Choroid plexus epithelial cell (primary cell): ENCODE data around the gene MSL2.
"Not testable (repeated sequence)": the region's sequence is repeated elsewhere in the genome, so short reads cannot be mapped to it uniquely, and the experiment has no call there.

Experiments used
- DNase-seq: peaks from one replicate; pipeline ENCODE4 v3.0.0-alpha.2; 2010; ENCODE audit warnings: low read depth
- H3K4me3 ChIP-seq: 2 replicates; pipeline ENCODE4 v1.5.1; 2011; ENCODE audit warnings: low read depth, mild to moderate bottlenecking, control low read depth, low read length, moderate library complexity
- TF ChIP-seq, protein P1 (sequence below): conservative IDR thresholded peaks from 2 replicates; pipeline ENCODE4 v1.5.1; 2011; ENCODE audit warnings: low read depth, mild to moderate bottlenecking, control low read depth, inconsistent platforms, low read length, moderate library complexity

Gene MSL2

DNA sequence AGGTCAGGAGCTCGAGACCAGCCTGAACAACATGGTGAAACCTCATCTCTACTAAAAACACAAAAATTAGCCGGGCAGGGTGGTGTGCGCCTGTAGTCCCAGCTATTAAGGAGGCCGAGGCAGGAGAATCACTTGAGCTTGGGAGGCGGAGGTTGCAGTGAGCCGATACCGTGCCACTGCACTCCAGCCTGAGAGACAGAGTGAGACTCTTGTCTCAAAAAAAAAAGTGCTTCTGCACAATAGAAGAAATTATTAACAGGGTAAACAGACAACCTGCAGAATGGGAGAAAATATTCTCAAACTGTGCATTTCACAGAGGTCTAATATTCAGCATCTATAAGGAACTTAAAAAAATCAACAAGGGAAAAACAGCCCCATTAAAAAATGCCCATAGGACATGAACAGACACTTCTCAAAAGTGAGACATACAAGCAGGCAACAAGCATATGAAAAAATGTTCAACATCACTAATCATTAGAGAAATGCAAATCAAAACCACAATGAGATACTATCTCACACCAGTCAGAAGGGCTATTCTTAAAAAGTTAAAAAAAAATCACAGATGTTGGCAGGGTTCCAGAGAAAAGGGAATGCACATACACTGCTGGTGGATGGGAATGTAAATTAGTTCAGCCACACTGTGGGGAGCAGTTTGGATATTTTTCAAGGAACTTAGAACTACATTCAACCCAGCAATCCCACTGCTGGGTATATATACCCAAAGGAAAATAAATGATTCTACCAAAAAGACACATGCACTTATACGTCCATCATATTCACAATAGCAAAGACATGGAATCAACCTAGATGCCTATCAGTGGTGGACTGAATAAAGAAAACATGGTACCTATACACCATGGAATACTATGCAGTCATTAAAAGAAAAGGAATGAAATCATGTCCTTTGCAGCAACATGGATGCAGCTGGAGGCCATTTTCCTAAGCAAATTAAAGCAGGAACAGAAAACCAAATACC is 75.5 kb downstream of the MSL2 start:
- no peak overlapping the region for H3K4me3 ChIP-seq
- TF ChIP-seq, protein P1, sequence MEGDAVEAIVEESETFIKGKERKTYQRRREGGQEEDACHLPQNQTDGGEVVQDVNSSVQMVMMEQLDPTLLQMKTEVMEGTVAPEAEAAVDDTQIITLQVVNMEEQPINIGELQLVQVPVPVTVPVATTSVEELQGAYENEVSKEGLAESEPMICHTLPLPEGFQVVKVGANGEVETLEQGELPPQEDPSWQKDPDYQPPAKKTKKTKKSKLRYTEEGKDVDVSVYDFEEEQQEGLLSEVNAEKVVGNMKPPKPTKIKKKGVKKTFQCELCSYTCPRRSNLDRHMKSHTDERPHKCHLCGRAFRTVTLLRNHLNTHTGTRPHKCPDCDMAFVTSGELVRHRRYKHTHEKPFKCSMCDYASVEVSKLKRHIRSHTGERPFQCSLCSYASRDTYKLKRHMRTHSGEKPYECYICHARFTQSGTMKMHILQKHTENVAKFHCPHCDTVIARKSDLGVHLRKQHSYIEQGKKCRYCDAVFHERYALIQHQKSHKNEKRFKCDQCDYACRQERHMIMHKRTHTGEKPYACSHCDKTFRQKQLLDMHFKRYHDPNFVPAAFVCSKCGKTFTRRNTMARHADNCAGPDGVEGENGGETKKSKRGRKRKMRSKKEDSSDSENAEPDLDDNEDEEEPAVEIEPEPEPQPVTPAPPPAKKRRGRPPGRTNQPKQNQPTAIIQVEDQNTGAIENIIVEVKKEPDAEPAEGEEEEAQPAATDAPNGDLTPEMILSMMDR, result no peak
- DNase-seq, result peak; percentile 46

DNA sequence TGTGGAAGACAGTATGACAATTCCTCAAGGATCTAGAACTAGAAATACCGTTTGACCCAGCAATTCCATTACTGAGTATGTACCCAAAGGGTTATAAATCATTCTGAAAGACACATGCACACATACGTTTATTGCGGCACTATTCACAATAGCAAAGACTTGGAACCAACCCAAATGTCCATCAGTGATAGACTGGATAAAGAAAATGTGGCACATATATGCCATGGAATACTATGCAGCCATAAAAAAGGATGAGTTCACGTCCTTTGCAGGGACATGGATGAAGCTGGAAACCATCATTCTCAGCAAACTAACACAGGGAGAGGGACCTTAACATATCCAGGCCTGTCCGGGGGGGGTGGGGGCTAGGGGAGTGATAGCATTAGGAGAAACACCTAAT is 76.4 kb downstream of the MSL2 start:
- not testable (repeated sequence) for DNase-seq, H3K4me3 ChIP-seq

DNA sequence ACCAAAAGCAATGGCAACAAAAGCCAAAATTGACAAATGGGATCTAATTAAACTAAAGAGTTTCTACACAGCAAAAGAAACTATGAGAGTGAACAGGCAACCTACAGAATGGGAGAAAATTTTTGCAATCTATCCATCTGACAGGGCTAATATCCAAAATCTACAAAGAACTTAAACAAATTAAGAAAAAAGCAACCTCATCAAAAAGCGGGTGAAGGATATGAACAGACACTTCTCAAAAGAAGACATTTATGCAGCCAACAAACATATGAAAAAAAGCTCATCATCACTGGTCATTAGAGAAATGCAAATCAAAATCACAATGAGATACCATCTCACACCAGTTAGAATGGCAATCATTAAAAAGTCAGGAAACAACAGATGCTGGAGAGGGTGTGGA is 76.8 kb downstream of the MSL2 start:
- H3K4me3 ChIP-seq, DNase-seq: not testable (repeated sequence)

DNA sequence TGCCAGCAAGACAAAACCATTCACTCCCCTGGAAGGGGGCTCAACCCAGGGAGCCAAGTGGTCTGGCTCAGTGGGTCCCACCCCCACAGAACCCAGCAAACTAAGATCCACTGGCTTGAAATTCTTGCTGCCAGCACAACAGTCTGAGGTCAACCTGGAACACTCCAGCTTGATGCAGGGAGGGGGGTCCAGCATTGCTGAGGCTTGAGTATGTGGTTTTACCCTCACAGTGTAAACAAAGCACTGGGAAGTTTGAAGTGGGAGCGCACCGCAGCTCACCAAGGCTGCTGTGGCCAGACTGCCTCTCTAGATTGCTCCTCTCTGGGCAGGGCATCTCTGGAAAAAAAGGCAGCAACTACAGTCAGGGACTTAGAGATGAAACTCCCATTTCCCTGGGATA is 81.7 kb downstream of the MSL2 start:
- DNase-seq, result peak; percentile 76
- TF ChIP-seq, protein P1, result no peak
- H3K4me3 ChIP-seq, result no peak overlapping the region

DNA sequence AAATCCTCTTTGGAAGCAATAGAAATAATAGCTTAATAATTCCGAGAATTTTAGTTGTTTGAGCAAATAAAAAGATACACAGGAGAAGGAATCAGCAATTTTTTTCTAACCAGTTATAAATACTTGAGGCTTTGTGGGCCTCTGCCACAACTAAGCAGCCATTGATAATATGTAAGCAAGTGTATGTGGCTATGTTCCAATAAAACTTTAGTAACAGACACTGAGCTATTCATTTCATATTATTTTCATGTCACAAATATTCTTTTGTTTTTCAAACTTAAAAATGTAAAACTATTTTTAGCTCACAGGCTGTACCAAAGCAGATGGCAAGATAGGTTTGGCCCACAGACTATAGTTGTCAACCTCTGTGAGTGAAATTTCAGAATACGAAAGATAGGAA is 85.7 kb downstream of the MSL2 start:
- no peak overlapping the region for H3K4me3 ChIP-seq
- TF ChIP-seq, protein P1, result no peak
- no peak for DNase-seq

DNA sequence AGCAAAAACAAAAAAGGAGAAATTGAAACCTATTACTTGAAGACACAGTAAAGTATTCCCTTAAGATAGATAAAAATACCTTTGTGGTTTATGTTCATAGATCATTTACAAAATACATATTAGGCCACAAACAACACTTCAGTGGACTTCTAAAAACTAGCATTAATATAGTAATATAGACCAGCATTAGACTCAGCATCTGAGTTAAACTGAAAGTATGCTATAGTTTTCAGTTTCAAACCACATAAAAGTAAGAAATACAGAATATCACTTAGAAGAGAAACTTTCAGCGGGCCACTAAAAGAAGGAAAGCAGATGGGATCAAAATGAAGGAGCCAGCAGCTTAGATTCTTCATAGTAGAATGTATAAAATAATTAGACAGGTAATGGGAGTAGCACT is 86.6 kb downstream of the MSL2 start:
- no peak for DNase-seq
- TF ChIP-seq, protein P1, result no peak
- no peak overlapping the region for H3K4me3 ChIP-seq

DNA sequence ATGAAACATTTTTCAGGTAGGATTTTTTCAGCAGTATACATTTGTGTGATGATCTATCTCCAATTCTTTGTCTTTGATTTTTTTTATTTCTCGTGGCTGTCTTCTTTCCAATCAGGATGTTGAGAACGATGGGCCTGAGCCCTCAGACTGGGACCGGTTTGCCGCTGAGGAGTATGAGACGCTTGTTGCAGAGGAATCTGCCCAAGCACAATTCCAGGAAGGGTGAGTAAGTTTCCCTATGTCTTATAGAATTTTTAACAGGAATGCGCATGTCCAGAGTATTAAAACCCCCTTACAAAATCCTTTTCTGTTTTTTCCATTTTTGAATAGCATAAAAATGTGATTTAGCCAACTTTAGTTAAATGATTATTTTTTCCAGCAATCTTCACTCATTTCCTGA is 90.0 kb downstream of the MSL2 start:
- H3K4me3 ChIP-seq, result no peak overlapping the region
- no peak for DNase-seq
- TF ChIP-seq, protein P1, result no peak

DNA sequence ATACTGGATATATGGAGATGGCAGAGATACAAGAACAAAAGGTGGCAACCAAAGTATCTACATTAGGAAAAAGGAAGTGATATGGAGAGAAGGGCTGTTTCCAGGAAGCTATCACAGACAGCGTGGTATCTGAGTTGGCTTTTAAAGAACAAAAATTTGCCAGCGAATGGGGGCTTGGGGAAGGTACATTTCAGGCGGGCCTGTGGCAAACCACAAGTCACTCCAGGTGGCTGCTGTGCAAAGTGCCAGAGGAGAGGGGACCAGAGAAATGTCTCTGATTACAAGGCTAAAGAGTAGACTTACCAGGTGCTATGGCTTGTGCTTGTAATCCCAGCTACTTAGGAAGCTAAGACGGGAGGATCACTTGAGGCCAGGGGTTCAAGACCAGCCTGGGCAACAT is 91.1 kb downstream of the MSL2 start:
- no peak for DNase-seq
- TF ChIP-seq, protein P1, result no peak
- no peak overlapping the region for H3K4me3 ChIP-seq
